Loucy (cell line): ENCODE results near the gene LRRC31.

ENCODE experiments used
- H2AFZ ChIP-seq: fragments of 200-600 bp; sonication (generic); 2 replicates; pipeline ENCODE4 v1.6.0; 2016; ENCODE audit warnings: antibody characterized with exemption, mild to moderate bottlenecking, low read length, moderate library complexity
- H3F3A ChIP-seq: fragments of 200-600 bp; 2 replicates; pipeline ENCODE4 v1.6.0; 2016; ENCODE audit warnings: antibody characterized with exemption, low read depth, mild to moderate bottlenecking
- H3K27me3 ChIP-seq: fragments of 200-600 bp; sonication (generic); 2 replicates; pipeline ENCODE4 v1.6.1; 2014; ENCODE audit warnings: low read length, mild to moderate bottlenecking; ENCODE audit not compliant: insufficient read depth, poor library complexity, severe bottlenecking
- H3K36me3 ChIP-seq: fragments of 200-600 bp; sonication (generic); 2 replicates; pipeline ENCODE4 v1.6.1; 2016; ENCODE audit warnings: low read length; ENCODE audit not compliant: insufficient read depth
- H3K4me1 ChIP-seq: fragments of 200-600 bp; sonication (generic); 2 replicates; pipeline ENCODE4 v1.5.1; 2014; ENCODE audit warnings: low read length, mild to moderate bottlenecking; ENCODE audit not compliant: insufficient read depth, poor library complexity, severe bottlenecking
- H3K4me2 ChIP-seq: fragments of 200-600 bp; sonication (generic); 2 replicates; pipeline ENCODE4 v1.6.0; 2014; ENCODE audit warnings: antibody characterized with exemption, low read length, low read depth, mild to moderate bottlenecking; ENCODE audit not compliant: poor library complexity, severe bottlenecking
- H3K4me3 ChIP-seq: fragments of 200-600 bp; sonication (generic); 2 replicates; pipeline ENCODE4 v1.5.1; 2014; ENCODE audit warnings: low read length, mild to moderate bottlenecking, mixed read lengths; ENCODE audit not compliant: poor library complexity, severe bottlenecking
- H3K79me2 ChIP-seq: fragments of 200-600 bp; sonication (generic); 2 replicates; pipeline ENCODE4 v1.6.1; 2014; ENCODE audit warnings: low read length; ENCODE audit not compliant: insufficient read depth
- H3K9ac ChIP-seq: fragments of 200-600 bp; sonication (generic); 2 replicates; pipeline ENCODE4 v1.6.0; 2014; ENCODE audit warnings: mild to moderate bottlenecking, low read depth, low read length, moderate library complexity; ENCODE audit not compliant: poor library complexity, severe bottlenecking
- H3K9me2 ChIP-seq: fragments of 200-600 bp; sonication (generic); replicated peaks from 2 replicates; pipeline ENCODE4 v1.6.1; 2016; ENCODE audit warnings: low read depth, low read length, mixed read lengths
- H3K9me3 ChIP-seq: fragments of 200-600 bp; sonication (generic); 2 replicates; pipeline ENCODE4 v1.6.1; 2014; ENCODE audit warnings: mild to moderate bottlenecking, antibody characterized with exemption, low read length, low read depth; ENCODE audit not compliant: insufficient read depth
- H4K20me1 ChIP-seq: fragments of 200-600 bp; sonication (generic); 2 replicates; pipeline ENCODE4 v1.6.0; 2014; ENCODE audit warnings: antibody characterized with exemption, low read length, mild to moderate bottlenecking; ENCODE audit not compliant: insufficient read depth, poor library complexity, severe bottlenecking
- EZH2phosphoT487 ChIP-seq: fragments of 200-600 bp; IDR thresholded peaks from 2 replicates; pipeline ENCODE4 v1.6.1; 2018; ENCODE audit warnings: antibody characterized with exemption, mild to moderate bottlenecking, moderate library complexity, borderline replicate concordance
- TF ChIP-seq, protein P1 (sequence below): fragments of 200-600 bp; sonication (generic); conservative IDR thresholded peaks from 2 replicates; pipeline ENCODE4 v1.5.1; 2014; ENCODE audit warnings: mild to moderate bottlenecking, antibody characterized with exemption, low read length

The LRRC31 gene

DNA sequence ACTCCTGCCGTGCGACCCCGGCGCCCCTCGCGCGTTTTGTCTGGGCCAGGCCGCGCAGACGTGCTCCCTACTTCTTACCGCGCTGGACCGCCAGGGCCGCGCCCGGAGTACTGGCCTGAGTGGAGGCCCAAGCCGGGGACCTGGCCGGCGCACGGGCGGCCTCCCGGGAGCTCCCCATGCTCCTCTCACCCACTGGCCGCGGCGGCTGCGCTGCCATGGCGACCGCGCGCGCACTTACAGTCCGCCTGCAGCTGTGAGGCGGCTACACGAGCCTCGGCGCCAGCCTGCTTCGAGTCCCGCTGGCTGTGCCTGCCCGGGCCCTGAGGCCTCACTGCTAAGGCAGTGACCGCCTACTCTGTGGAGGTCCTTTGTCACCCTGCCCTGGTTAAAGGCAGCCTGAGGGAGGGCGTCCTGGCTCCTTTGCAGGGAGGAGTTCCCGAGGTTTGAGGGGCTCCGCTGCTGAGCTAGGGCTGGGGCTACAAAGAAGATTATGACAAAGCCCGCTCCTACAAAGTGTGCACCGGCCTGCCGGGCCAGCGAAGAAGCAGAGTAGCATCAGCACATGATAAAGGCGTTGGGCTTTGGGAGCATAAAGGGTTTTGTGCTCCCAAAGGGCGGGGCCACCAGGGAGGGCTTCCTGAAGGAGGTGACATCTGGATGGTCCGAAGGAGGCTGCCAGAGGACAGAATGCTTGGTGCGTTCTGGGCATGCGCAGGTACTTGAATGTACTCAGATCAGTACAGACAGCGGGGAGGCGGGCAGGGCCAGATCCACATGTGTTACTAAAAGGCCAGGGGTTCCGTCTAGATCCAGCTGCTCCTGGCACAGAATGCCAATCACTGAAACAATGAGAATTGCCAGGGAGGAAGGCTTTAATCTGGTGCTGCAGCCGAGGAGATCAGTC, 57.2 kb downstream of the LRRC31 start, which contains the start of the genes LRRC34 and LRRIQ4:
Gene LRRC34 (minus strand): TSS at position 573 of the 904 bp plus-strand sequence. CDS start 356 bp downstream, at position 217.
Gene LRRIQ4 (plus strand): TSS at position 539 of the 904 bp plus-strand sequence. CDS start 9,052 bp downstream, outside the sequence.
- TF ChIP-seq EZH2phosphoT487: no peak
- TF ChIP-seq, protein P1, sequence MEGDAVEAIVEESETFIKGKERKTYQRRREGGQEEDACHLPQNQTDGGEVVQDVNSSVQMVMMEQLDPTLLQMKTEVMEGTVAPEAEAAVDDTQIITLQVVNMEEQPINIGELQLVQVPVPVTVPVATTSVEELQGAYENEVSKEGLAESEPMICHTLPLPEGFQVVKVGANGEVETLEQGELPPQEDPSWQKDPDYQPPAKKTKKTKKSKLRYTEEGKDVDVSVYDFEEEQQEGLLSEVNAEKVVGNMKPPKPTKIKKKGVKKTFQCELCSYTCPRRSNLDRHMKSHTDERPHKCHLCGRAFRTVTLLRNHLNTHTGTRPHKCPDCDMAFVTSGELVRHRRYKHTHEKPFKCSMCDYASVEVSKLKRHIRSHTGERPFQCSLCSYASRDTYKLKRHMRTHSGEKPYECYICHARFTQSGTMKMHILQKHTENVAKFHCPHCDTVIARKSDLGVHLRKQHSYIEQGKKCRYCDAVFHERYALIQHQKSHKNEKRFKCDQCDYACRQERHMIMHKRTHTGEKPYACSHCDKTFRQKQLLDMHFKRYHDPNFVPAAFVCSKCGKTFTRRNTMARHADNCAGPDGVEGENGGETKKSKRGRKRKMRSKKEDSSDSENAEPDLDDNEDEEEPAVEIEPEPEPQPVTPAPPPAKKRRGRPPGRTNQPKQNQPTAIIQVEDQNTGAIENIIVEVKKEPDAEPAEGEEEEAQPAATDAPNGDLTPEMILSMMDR: no peak
- Histone ChIP-seq H3F3A (no peaks in the 10 kb centered on the region), H2AFZ (peak within 1 kb of the TSS; percentile 87), H3K4me1 (peaks cover 37% of the 10 kb centered on the region), H3K4me3 (peak within 1 kb of the TSS; percentile 81), H3K9me3 (no peaks in the 10 kb centered on the region), H3K9ac (peak within 1 kb of the TSS; percentile 82), H4K20me1 (no peaks in the 10 kb centered on the region), H3K27me3 (no peaks in the 10 kb centered on the region), H3K9me2 (no peaks in the 10 kb centered on the region), H3K4me2 (peak within 1 kb of the TSS; percentile 92), H3K36me3 (no peaks in the 10 kb centered on the region), H3K79me2 (peaks cover 18% of the 10 kb centered on the region)

DNA sequence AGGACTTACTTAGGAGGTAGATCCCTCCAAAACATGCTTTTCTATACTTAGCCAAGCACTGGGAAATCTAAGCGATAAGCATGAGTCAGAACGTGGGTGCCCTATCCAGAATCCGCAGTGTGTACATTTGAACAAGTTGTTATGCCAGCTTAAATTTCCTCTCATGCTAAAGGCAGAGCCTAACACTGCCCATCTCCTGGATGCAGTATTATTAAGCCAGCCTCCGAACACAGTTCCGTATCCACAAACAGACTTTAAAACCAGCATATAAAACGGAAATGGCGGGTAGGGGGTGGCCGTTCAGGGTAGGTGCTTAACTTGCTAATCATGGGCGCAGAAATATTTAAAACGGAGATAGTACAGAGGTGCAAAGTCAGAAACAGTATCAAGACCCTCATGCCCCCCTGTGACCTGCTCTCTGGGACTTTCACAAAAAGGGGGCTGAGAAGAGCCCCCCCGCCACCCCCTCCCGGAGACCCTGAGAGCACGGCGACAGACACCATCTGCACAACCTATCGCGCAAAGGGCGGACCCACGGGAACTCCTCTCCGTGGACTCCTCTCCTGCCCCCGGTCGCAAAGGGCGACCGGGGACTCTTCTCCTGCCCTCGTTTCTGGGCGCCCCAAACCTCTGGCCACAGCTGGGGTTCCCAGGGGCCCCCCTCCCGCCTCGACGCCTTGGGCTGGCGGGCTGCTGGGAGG, 58.0 kb downstream of the LRRC31 start:
- no peaks in the 10 kb centered on the region for H4K20me1 ChIP-seq
- H3K9me3 ChIP-seq: no peaks in the 10 kb centered on the region
- peak overlapping the region; percentile 82 for H3K9ac ChIP-seq
- H3K4me2 ChIP-seq: peak overlapping the region; percentile 92
- TF ChIP-seq, protein P1: no peak
- no peak for TF ChIP-seq EZH2phosphoT487
- H3K79me2 ChIP-seq: peaks cover 18% of the 10 kb centered on the region
- peak overlapping the region; percentile 87 for H2AFZ ChIP-seq
- no peaks in the 10 kb centered on the region for H3F3A ChIP-seq
- no peaks in the 10 kb centered on the region for H3K9me2 ChIP-seq
- H3K4me1 ChIP-seq: peaks cover 37% of the 10 kb centered on the region
- H3K27me3 ChIP-seq: no peaks in the 10 kb centered on the region
- H3K36me3 ChIP-seq: no peaks in the 10 kb centered on the region
- H3K4me3 ChIP-seq: peak overlapping the region; percentile 81

- H3F3A ChIP-seq: no peaks in the 10 kb centered on the region
- H4K20me1 ChIP-seq: no peaks in the 10 kb centered on the region
- no peak for TF ChIP-seq EZH2phosphoT487
- TF ChIP-seq, protein P1: no peak
- no peaks in the 10 kb centered on the region for H3K27me3 ChIP-seq
- H3K9ac ChIP-seq: peak overlapping the region; percentile 8
- no peak overlapping the region for H2AFZ ChIP-seq
- peaks cover 37% of the 10 kb centered on the region for H3K4me1 ChIP-seq
- no peaks in the 10 kb centered on the region for H3K9me2 ChIP-seq
- peak overlapping the region; percentile 54 for H3K4me2 ChIP-seq
- H3K9me3 ChIP-seq: no peaks in the 10 kb centered on the region
- H3K79me2 ChIP-seq: peaks cover 18% of the 10 kb centered on the region
- H3K4me3 ChIP-seq: peak overlapping the region; percentile 14
- peaks cover 4% of the 10 kb centered on the region; the same call in 1 of the 2 replicates for H3K36me3 ChIP-seq
Observed at GRCh38 chr3:169809230-169809795, 60.4 kb downstream of the LRRC31 start.
